H9 (cell line): Measurements from ENCODE around the gene LY6G6F. TPM values are rescaled to one million over a fixed set of nuclear protein-coding genes. Genes with fewer than 3 reads are reported as not detected.

Source experiments
- DNase-seq: peaks from one replicate; pipeline ENCODE4 v3.0.0-alpha.2; 2017
- H2AFZ ChIP-seq: one replicate; pipeline ENCODE4 v1.6.1; 2013; ENCODE audit warnings: mild to moderate bottlenecking, low read length, control low read depth, moderate library complexity
- H2AK5ac ChIP-seq: 2 replicates; pipeline ENCODE4 v1.6.1; 2013; ENCODE audit warnings: low read length, control low read depth, mixed read lengths; ENCODE audit not compliant: insufficient read length
- H2BK120ac ChIP-seq: one replicate; pipeline ENCODE4 v1.6.1; 2013; ENCODE audit warnings: low read depth, mild to moderate bottlenecking, low read length, control low read depth, inconsistent platforms; ENCODE audit not compliant: poor library complexity, severe bottlenecking
- H2BK12ac ChIP-seq: 2 replicates; pipeline ENCODE4 v1.6.1; 2013; ENCODE audit warnings: low read length, control low read depth, mixed read lengths, low read depth; ENCODE audit not compliant: insufficient read length
- H2BK15ac ChIP-seq: 2 replicates; pipeline ENCODE4 v1.6.1; 2013; ENCODE audit warnings: low read depth, low read length, control low read depth
- H2BK20ac ChIP-seq: one replicate; pipeline ENCODE4 v1.6.1; 2013; ENCODE audit warnings: low read depth, mild to moderate bottlenecking, low read length, control low read depth, inconsistent platforms; ENCODE audit not compliant: poor library complexity, severe bottlenecking
- H2BK5ac ChIP-seq: 2 replicates; pipeline ENCODE4 v1.6.1; 2013; ENCODE audit warnings: low read length, control low read depth, mixed read lengths; ENCODE audit not compliant: insufficient read length
- H3K14ac ChIP-seq: 2 replicates; pipeline ENCODE4 v1.6.1; 2013; ENCODE audit warnings: low read length, control low read depth; ENCODE audit not compliant: insufficient read depth
- H3K18ac ChIP-seq: 2 replicates; pipeline ENCODE4 v1.6.1; 2013; ENCODE audit warnings: low read depth, mild to moderate bottlenecking, mixed read lengths, low read length, control low read depth; ENCODE audit not compliant: insufficient read length
- H3K23ac ChIP-seq: 2 replicates; pipeline ENCODE4 v1.6.1; 2013; ENCODE audit warnings: low read length, control low read depth, mixed read lengths, low read depth; ENCODE audit not compliant: insufficient read length
- H3K23me2 ChIP-seq: 2 replicates; pipeline ENCODE4 v1.6.1; 2013; ENCODE audit warnings: low read depth, mild to moderate bottlenecking, mixed read lengths, low read length, control low read depth; ENCODE audit not compliant: insufficient read length, poor library complexity, severe bottlenecking
- H3K27ac ChIP-seq: 2 replicates; pipeline ENCODE4 v1.5.1; 2013; ENCODE audit warnings: low read length, control low read depth, mixed read lengths, low read depth; ENCODE audit not compliant: insufficient read length
- H3K27me3 ChIP-seq: 2 replicates; pipeline ENCODE4 v1.6.1; 2013; ENCODE audit warnings: low read length, control low read depth, inconsistent platforms; ENCODE audit not compliant: insufficient read depth
- H3K4ac ChIP-seq: 2 replicates; pipeline ENCODE4 v1.6.1; 2013; ENCODE audit warnings: low read depth, mild to moderate bottlenecking, control low read depth, inconsistent platforms, low read length, moderate library complexity
- H3K4me1 ChIP-seq: 2 replicates; pipeline ENCODE4 v1.6.1; 2013; ENCODE audit warnings: low read length, control low read depth, inconsistent platforms; ENCODE audit not compliant: insufficient read depth
- H3K4me2 ChIP-seq: 2 replicates; pipeline ENCODE4 v1.6.1; 2013; ENCODE audit warnings: low read length, control low read depth, mixed read lengths; ENCODE audit not compliant: insufficient read length, insufficient read depth
- H3K56ac ChIP-seq: 2 replicates; pipeline ENCODE4 v1.6.1; 2013; ENCODE audit warnings: low read depth, mild to moderate bottlenecking, mixed read lengths, low read length, control low read depth; ENCODE audit not compliant: insufficient read length
- H3K79me1 ChIP-seq: 2 replicates; pipeline ENCODE4 v1.6.1; 2013; ENCODE audit warnings: low read depth, mild to moderate bottlenecking, moderate library complexity, low read length, control low read depth, inconsistent platforms; ENCODE audit not compliant: insufficient read depth, poor library complexity, severe bottlenecking
- H3K79me2 ChIP-seq: 2 replicates; pipeline ENCODE4 v1.6.1; 2013; ENCODE audit warnings: low read length, control low read depth, inconsistent platforms; ENCODE audit not compliant: insufficient read depth
- H3K9ac ChIP-seq: 2 replicates; pipeline ENCODE4 v1.6.1; 2013; ENCODE audit warnings: low read length, control low read depth, mixed read lengths; ENCODE audit not compliant: insufficient read length; ENCODE audit errors: extremely low read depth
- H3K9me3 ChIP-seq: one replicate; pipeline ENCODE4 v1.6.1; 2013; ENCODE audit warnings: low read depth, low read length, inconsistent platforms; ENCODE audit not compliant: control insufficient read depth
- H3T11ph ChIP-seq: one replicate; pipeline ENCODE4 v1.6.1; 2013; ENCODE audit warnings: mild to moderate bottlenecking, low read length, control low read depth, inconsistent platforms
- H4K20me1 ChIP-seq: one replicate; pipeline ENCODE4 v1.6.1; 2013; ENCODE audit not compliant: control insufficient read depth, insufficient read length, insufficient read depth
- H4K5ac ChIP-seq: 2 replicates; pipeline ENCODE4 v1.6.1; 2013; ENCODE audit warnings: low read depth, mild to moderate bottlenecking, mixed read lengths, low read length, control low read depth; ENCODE audit not compliant: insufficient read length
- H4K8ac ChIP-seq: replicated peaks from 2 replicates; pipeline ENCODE4 v1.6.1; 2013; ENCODE audit warnings: low read length, control low read depth, mixed read lengths, low read depth; ENCODE audit not compliant: insufficient read length
- H4K91ac ChIP-seq: 2 replicates; pipeline ENCODE4 v1.6.1; 2013; ENCODE audit warnings: low read depth, mild to moderate bottlenecking, moderate library complexity, mixed read lengths, low read length, control low read depth; ENCODE audit not compliant: insufficient read length
- H3K27ac Mint-ChIP-seq, 3 experiments: 2 replicates in 2 of 3; 3 replicates in 1 of 3; pipeline ENCODE4 v1.8.0; 2020 to 2021; ENCODE audit warnings: mixed read lengths in 3 of 3, mild to moderate bottlenecking in 1 of 3, moderate library complexity in 1 of 3
- H3K27me3 Mint-ChIP-seq: 2 replicates; pipeline ENCODE4 v1.8.0; 2021; ENCODE audit warnings: low read depth, mild to moderate bottlenecking, moderate library complexity, mixed read lengths
- H3K36me3 Mint-ChIP-seq, 3 experiments: 2 replicates in 2 of 3; 3 replicates in 1 of 3; pipeline ENCODE4 v1.8.0; 2020 to 2021; ENCODE audit warnings: low read depth in 3 of 3, mixed read lengths in 3 of 3; ENCODE audit not compliant: insufficient read depth in 1 of 3
- H3K4me1 Mint-ChIP-seq, 2 experiments: 2 replicates each; pipeline ENCODE4 v1.8.0; 2020; ENCODE audit warnings: mixed read lengths in 2 of 2
- H3K4me3 Mint-ChIP-seq, 2 experiments: 2 replicates in 1 of 2; 3 replicates in 1 of 2; pipeline ENCODE4 v1.8.0; 2020 to 2021; ENCODE audit warnings: mild to moderate bottlenecking in 2 of 2, mixed read lengths in 2 of 2, moderate library complexity in 1 of 2
- H3K9me3 Mint-ChIP-seq, 2 experiments: 2 replicates in 1 of 2; 3 replicates in 1 of 2; pipeline ENCODE4 v1.8.0; 2020; ENCODE audit warnings: mild to moderate bottlenecking in 2 of 2, mixed read lengths in 2 of 2, moderate library complexity in 1 of 2
- WGBS: extraction: QIAGEN DNeasy Blood & Tissue Kit; methylation state at CpG from one replicate; pipeline ENCODE4 v1.1.7; 2013; ENCODE audit warnings: missing lambda C conversion rate, low lambda C conversion rate, mixed read lengths; ENCODE audit not compliant: insufficient read length; ENCODE audit errors: extremely low coverage; 5-methylcytosine and 5-hydroxymethylcytosine counted together
- total RNA-seq: library from RNA; stranded (reverse); gene quantifications from 2 replicates; pipeline ENCODE4 v1.2.1, GENCODE V29; 2021
- TF ChIP-seq, protein P1 (sequence below): fragments of 200-600 bp; sonication (generic); conservative IDR thresholded peaks from 3 replicates; pipeline ENCODE4 v1.8.0; 2021; ENCODE audit warnings: antibody characterized with exemption, mild to moderate bottlenecking

The LY6G6F gene
- total RNA-seq, 1 experiment from 2014 or later, result not detected

DNA sequence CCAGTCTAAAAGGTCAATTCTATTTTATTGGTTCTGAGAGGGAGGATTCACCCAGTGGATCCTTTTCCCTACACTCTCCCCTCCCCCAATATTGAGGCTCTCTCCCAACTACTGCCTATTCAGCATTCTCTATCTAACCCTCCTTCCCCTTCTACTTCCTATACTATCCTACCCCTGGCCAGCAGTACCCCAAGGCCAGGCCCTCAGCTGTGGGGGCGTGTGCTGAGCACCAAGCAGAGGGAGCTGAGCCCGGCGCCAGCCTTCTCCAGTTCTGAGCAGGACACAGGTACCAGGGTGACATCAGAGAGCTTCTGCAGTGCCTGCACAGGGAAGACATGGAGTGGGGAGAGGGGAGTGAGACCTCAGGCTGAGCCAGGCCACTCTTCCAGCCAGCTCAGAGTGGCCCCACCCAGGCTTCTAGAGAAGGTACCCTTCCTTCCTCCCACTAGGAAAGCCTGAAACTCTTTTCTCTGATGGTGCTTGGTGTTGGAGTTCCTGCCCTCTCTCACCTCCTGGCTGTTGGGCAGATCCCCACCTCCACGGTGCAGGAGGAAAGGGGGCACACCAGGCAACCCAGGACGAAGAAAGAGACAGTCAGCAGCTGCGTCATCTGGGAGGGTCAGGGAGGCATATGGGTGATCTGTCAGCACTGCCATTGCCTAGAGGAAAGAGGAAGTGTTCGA is 20.5 kb downstream of the LY6G6F start:
- WGBS, result no CpG with 5 or more reads among the region's 7 CpGs
- no peak overlapping the region for H2BK120ac ChIP-seq
- no peaks in the 10 kb centered on the region for H3K27me3 ChIP-seq
- H3K9me3 ChIP-seq, result no peaks in the 10 kb centered on the region
- H3K14ac ChIP-seq, result no peak overlapping the region
- H2AK5ac ChIP-seq, result no peak overlapping the region
- no peak overlapping the region for H2BK20ac ChIP-seq
- TF ChIP-seq, protein P1, sequence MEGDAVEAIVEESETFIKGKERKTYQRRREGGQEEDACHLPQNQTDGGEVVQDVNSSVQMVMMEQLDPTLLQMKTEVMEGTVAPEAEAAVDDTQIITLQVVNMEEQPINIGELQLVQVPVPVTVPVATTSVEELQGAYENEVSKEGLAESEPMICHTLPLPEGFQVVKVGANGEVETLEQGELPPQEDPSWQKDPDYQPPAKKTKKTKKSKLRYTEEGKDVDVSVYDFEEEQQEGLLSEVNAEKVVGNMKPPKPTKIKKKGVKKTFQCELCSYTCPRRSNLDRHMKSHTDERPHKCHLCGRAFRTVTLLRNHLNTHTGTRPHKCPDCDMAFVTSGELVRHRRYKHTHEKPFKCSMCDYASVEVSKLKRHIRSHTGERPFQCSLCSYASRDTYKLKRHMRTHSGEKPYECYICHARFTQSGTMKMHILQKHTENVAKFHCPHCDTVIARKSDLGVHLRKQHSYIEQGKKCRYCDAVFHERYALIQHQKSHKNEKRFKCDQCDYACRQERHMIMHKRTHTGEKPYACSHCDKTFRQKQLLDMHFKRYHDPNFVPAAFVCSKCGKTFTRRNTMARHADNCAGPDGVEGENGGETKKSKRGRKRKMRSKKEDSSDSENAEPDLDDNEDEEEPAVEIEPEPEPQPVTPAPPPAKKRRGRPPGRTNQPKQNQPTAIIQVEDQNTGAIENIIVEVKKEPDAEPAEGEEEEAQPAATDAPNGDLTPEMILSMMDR, result no peak
- no peak overlapping the region for H4K5ac ChIP-seq
- no peaks in the 10 kb centered on the region for H4K20me1 ChIP-seq
- Mint-ChIP-seq H3K4me3 (peak overlapping the region in 1 of 2 experiments; percentile 55; a peak in 1 of 5 replicates), H3K36me3 (peaks cover 23 to 56% (median 49%) of the 10 kb centered on the region in 3 experiments), H3K4me1 (peaks cover 15 to 20% of the 10 kb centered on the region in 2 experiments), H3K27me3 (no peaks in the 10 kb centered on the region), H3K27ac (no peak overlapping the region), H3K9me3 (no peaks in the 10 kb centered on the region; a peak in 2 of 5 replicates)
- no peak overlapping the region for H2AFZ ChIP-seq
- H3K4ac ChIP-seq, result no peak overlapping the region
- no peak overlapping the region for H2BK5ac ChIP-seq
- H3K56ac ChIP-seq, result no peak overlapping the region
- no peak overlapping the region for H4K91ac ChIP-seq
- DNase-seq, result no peak
- H3K27ac ChIP-seq, result no peak overlapping the region
- no peaks in the 10 kb centered on the region for H3K4me1 ChIP-seq
- no peak overlapping the region for H2BK15ac ChIP-seq
- no peaks in the 10 kb centered on the region for H3K79me2 ChIP-seq
- H3K18ac ChIP-seq, result no peak overlapping the region
- H3K23ac ChIP-seq, result no peak overlapping the region
- no peak overlapping the region for H3T11ph ChIP-seq
- H2BK12ac ChIP-seq, result no peak overlapping the region
- H3K79me1 ChIP-seq, result no peaks in the 10 kb centered on the region
- no peak overlapping the region for H3K4me2 ChIP-seq
- H3K9ac ChIP-seq, result no peak overlapping the region
- peaks cover 9% of the 10 kb centered on the region for H3K23me2 ChIP-seq
- no peak overlapping the region for H4K8ac ChIP-seq
